ENCODE results near the gene INHBB.

- TF ChIP-seq REST (IDR thresholded peaks at IDR 0.05; ENCODE audit: insufficient replicate concordance, low read depth), result no peak
- TF ChIP-seq CTCF (IDR thresholded peaks at IDR 0.05; ENCODE audit: insufficient read depth, low read length), result no peak
- TF ChIP-seq GABPA (IDR thresholded peaks at IDR 0.05; ENCODE audit: low read depth), result no peak
- no peak for TF ChIP-seq POLR2AphosphoS5 (IDR thresholded peaks at IDR 0.05; ENCODE audit: low read depth)
Measured at GRCh38 chr2:120298173-120298835, 47.6 kb upstream of the INHBB start.
